K562 (cell line): ENCODE measurements around the gene SAFB. TPM values are rescaled to one million over a fixed set of nuclear protein-coding genes. Genes with fewer than 3 reads are reported as not detected.
A peak's percentile ranks its signal among the peaks of the same experiment; 100 is the strongest.

Experiments used
- ATF2 ChIP-seq: sonication (generic); formaldehyde crosslinking; IDR thresholded peaks from 2 replicates; pipeline ENCODE4 v1.8.1; 2022; ENCODE audit warnings: missing genetic modification reagents
- BCLAF1 ChIP-seq, 2 experiments: fragments of 450-650 bp in 1 of 2; IDR thresholded peaks; 2 replicates each; pipeline ENCODE4 v1.6.1; 2011 to 2017; ENCODE audit warnings: low read depth in 2 of 2, antibody characterized with exemption in 1 of 2, borderline replicate concordance in 1 of 2, low read length in 1 of 2, mild to moderate bottlenecking in 1 of 2, mixed read lengths in 1 of 2; ENCODE audit not compliant: control insufficient read depth in 1 of 2
- CBX5 ChIP-seq: IDR thresholded peaks from 2 replicates; pipeline ENCODE4 v1.6.1; 2014; ENCODE audit warnings: low read depth, borderline replicate concordance
- CREM ChIP-seq: IDR thresholded peaks from 2 replicates; pipeline ENCODE4 v1.6.1; 2014; ENCODE audit warnings: antibody characterized with exemption, low read depth
- EZH2 ChIP-seq: IDR thresholded peaks from 2 replicates; pipeline ENCODE4 v1.6.1; 2012; ENCODE audit warnings: low read depth, mild to moderate bottlenecking, inconsistent platforms, low read length, borderline replicate concordance
- FOXA3 ChIP-seq, 2 experiments: fragments of 450-650 bp in 1 of 2; sonication (generic) in 1 of 2; formaldehyde crosslinking; IDR thresholded peaks in 1 of 2; conservative IDR thresholded peaks in 1 of 2; 2 replicates each; pipeline versions ENCODE4 v1.4.0 to v1.8.0; 2020 to 2022; ENCODE audit warnings: mild to moderate bottlenecking in 2 of 2, missing genetic modification reagents in 1 of 2
- FOXJ2 ChIP-seq: fragments of 200-800 bp; sonication (Bioruptor generic); IDR thresholded peaks from 2 replicates; pipeline ENCODE4 v1.6.1; 2016; ENCODE audit warnings: missing genetic modification characterization, missing compliant biosample characterization
- FOXK1 ChIP-seq: sonication (generic); formaldehyde crosslinking; IDR thresholded peaks from 2 replicates; pipeline ENCODE4 v1.8.0; 2022; ENCODE audit warnings: missing genetic modification reagents, mild to moderate bottlenecking, borderline replicate concordance
- GABPA ChIP-seq: fragments of 200-800 bp; sonication (Bioruptor generic); conservative IDR thresholded peaks from 2 replicates; pipeline ENCODE4 v1.6.1; 2016; ENCODE audit warnings: low read depth, missing genetic modification characterization, missing compliant biosample characterization
- GMEB1 ChIP-seq: fragments of 250-450 bp; sonication (Bioruptor Pico); IDR thresholded peaks from 2 replicates; pipeline ENCODE4 v1.4.0; 2020; ENCODE audit warnings: mild to moderate bottlenecking
- LARP7 ChIP-seq: fragments of 450-650 bp; IDR thresholded peaks from 2 replicates; pipeline ENCODE4 v1.6.1; 2016
- MAFF ChIP-seq: IDR thresholded peaks from 2 replicates; pipeline ENCODE4 v1.6.1; 2012; ENCODE audit warnings: low read length, improper control_type of control experiment
- POLR2A ChIP-seq: fragments of 450-650 bp; conservative IDR thresholded peaks from 2 replicates; pipeline ENCODE4 v1.6.1; 2016
- RBBP5 ChIP-seq: fragments of 200-600 bp; sonication (generic); IDR thresholded peaks from 2 replicates; pipeline ENCODE4 v1.6.1; 2012; ENCODE audit warnings: borderline replicate concordance, mild to moderate bottlenecking, low read length, control low read depth, inconsistent platforms; ENCODE audit not compliant: insufficient read depth, poor library complexity, severe bottlenecking
- RCOR1 ChIP-seq, 2 experiments: IDR thresholded peaks; 2 replicates each; pipeline ENCODE4 v1.6.1; 2012; ENCODE audit warnings: low read depth in 2 of 2, low read length in 2 of 2, borderline replicate concordance in 1 of 2, improper control_type of control experiment in 1 of 2
- SMAD2 ChIP-seq: fragments of 150-350 bp; IDR thresholded peaks from 2 replicates; pipeline ENCODE4 v1.6.1; 2014; ENCODE audit warnings: low read depth, mild to moderate bottlenecking, low read length
- TOE1 ChIP-seq, 2 experiments: fragments of 450-650 bp in 1 of 2; sonication (generic) in 1 of 2; formaldehyde crosslinking in 1 of 2; IDR thresholded peaks; 2 replicates each; pipeline versions ENCODE4 v1.7.1 to v1.8.0; 2016 to 2022; ENCODE audit warnings: borderline replicate concordance in 2 of 2, mild to moderate bottlenecking in 2 of 2, antibody characterized with exemption in 1 of 2, inconsistent platforms in 1 of 2, low read depth in 1 of 2, missing genetic modification reagents in 1 of 2, moderate library complexity in 1 of 2
- USF1 ChIP-seq: sonication (generic); formaldehyde crosslinking; IDR thresholded peaks from 2 replicates; pipeline ENCODE4 v1.9.0; 2022; ENCODE audit warnings: mild to moderate bottlenecking, missing genetic modification reagents
- ZNF511 ChIP-seq: sonication (generic); formaldehyde crosslinking; IDR thresholded peaks from 2 replicates; pipeline ENCODE4 v1.8.0; 2022; ENCODE audit warnings: mild to moderate bottlenecking, missing genetic modification reagents
- ZNF583 ChIP-seq: fragments of 250-450 bp; sonication (Bioruptor Pico); IDR thresholded peaks from 2 replicates; pipeline ENCODE4 v1.4.0; 2020
- polyA plus RNA-seq, 8 experiments: library from polyadenylated mRNA; depleted of rRNA in 4 of 8; stranded (reverse) in 5 of 8; unstranded in 3 of 8; fragments of >200 nt; fragmentation: Nextera tagmentation in 2 of 8; fragmentation: Illumina TruSeq in 1 of 8; extraction: Ambion mirVana in 2 of 8; extraction: Trizol in 1 of 8; gene quantifications; 2 replicates each; pipeline versions ENCODE4 v1.2.1 to v1.2.3, GENCODE V29; 2011 to 2014; ENCODE audit warnings: inconsistent platforms in 1 of 8, missing spikeins in 1 of 8
- total RNA-seq, 7 experiments: library from RNA; depleted of rRNA in 6 of 7; stranded (reverse); fragments of >200 nt in 6 of 7; fragmentation: Illumina TruSeq in 2 of 7; extraction: Trizol in 2 of 7; gene quantifications; 2 replicates each; pipeline versions ENCODE4 v1.2.1 to v1.2.3, GENCODE V29; 2011 to 2021; ENCODE audit warnings: low replicate concordance in 1 of 7

The SAFB gene
- total and polyA plus RNA-seq, 9 of the 15 experiments (the other 6 are each of a cell fraction or from before 2014, with no cell fraction given) = 1.1 to 151 (median 83.1) TPM

GRCh38 chr19:5679289-5680083 is 56.6 kb downstream of the SAFB start (continued):
- no peak for TF ChIP-seq GABPA (tag)
- no peak for TF ChIP-seq CREM
- no peak for TF ChIP-seq FOXK1 (CRISPR knock-in tag)
- no peak for TF ChIP-seq FOXA3 (CRISPR knock-in tag; conservative IDR thresholded peaks at IDR 0.05 in 1 of 2, IDR thresholded peaks at IDR 0.05 in 1 of 2)
- no peak for TF ChIP-seq BCLAF1 (IDR thresholded peaks at IDR 0.05; ENCODE audit: borderline replicate concordance in 1 of 2, control insufficient read depth in 1 of 2, low read depth in 2 of 2, low read length in 1 of 2)
- no peak for TF ChIP-seq MAFF
- no peak for TF ChIP-seq ZNF583 (CRISPR knock-in tag)
- peak; percentile 24; the same call in 1 of the 2 replicates for TF ChIP-seq USF1
- no peak for TF ChIP-seq LARP7
- no peak for TF ChIP-seq GMEB1 (CRISPR knock-in tag)
- no peak for TF ChIP-seq TOE1 (IDR thresholded peaks at IDR 0.05; ENCODE audit: borderline replicate concordance)
- no peak for TF ChIP-seq TOE1 (CRISPR knock-in tag; IDR thresholded peaks at IDR 0.05; ENCODE audit: borderline replicate concordance, low read depth)
- peak; percentile 0 for TF ChIP-seq RBBP5
- no peak for TF ChIP-seq SMAD2
- TF ChIP-seq POLR2A = no peak
- TF ChIP-seq ATF2 (CRISPR knock-in tag) = no peak
- TF ChIP-seq RCOR1 (IDR thresholded peaks at IDR 0.05; ENCODE audit: borderline replicate concordance in 1 of 2, low read depth in 2 of 2, low read length in 2 of 2) = no peak
- no peak for TF ChIP-seq ZNF511 (CRISPR knock-in tag)
- TF ChIP-seq FOXJ2 (tag) = no peak
- TF ChIP-seq EZH2 = no peak
- no peak for TF ChIP-seq CBX5
